ENCODE results near the gene TSC22D1.

DNA sequence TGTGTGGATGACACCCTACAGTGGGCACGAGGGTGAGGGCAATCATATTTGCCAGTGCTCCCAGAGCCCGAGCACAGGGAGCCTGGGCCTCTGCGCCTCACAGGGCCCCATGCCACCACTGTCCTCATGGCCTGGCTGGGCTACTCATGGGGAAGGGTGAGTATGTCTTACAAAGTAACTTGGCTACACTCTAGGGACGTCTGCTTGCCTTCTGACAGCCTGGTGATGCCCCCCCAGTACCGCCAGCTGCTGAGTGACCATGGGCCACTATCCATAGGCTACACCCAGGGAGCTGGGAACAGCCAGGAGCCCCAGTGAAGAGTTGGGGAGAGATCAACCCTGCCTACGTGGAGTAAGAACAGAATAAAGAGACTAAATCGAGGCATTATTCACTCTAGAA is 123.7 kb downstream of the TSC22D1 start:
- TF ChIP-seq, protein P1, sequence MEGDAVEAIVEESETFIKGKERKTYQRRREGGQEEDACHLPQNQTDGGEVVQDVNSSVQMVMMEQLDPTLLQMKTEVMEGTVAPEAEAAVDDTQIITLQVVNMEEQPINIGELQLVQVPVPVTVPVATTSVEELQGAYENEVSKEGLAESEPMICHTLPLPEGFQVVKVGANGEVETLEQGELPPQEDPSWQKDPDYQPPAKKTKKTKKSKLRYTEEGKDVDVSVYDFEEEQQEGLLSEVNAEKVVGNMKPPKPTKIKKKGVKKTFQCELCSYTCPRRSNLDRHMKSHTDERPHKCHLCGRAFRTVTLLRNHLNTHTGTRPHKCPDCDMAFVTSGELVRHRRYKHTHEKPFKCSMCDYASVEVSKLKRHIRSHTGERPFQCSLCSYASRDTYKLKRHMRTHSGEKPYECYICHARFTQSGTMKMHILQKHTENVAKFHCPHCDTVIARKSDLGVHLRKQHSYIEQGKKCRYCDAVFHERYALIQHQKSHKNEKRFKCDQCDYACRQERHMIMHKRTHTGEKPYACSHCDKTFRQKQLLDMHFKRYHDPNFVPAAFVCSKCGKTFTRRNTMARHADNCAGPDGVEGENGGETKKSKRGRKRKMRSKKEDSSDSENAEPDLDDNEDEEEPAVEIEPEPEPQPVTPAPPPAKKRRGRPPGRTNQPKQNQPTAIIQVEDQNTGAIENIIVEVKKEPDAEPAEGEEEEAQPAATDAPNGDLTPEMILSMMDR (conservative IDR thresholded peaks at IDR 0.05; ENCODE audit: low read length): no peak
- TF ChIP-seq EZH2phosphoT487 (IDR thresholded peaks at IDR 0.05; ENCODE audit: borderline replicate concordance, low read depth, low read length): no peak
